GM23338 (cell line): ENCODE measurements around the gene ZDHHC23. TPM values are rescaled to one million over a fixed set of nuclear protein-coding genes. Genes with fewer than 3 reads are reported as not detected.

ENCODE experiments used
- ATAC-seq: fragments of 200-7000 bp; cut with Tn5 transposase; 3 replicates; pipeline ENCODE4 v1.9.1; 2020
- DNase-seq: peaks from one replicate; pipeline ENCODE4 v3.0.0-alpha.2; 2015; ENCODE audit warnings: low spot score
- H2AFZ ChIP-seq: fragments of 200-600 bp; sonication (generic); 2 replicates; pipeline ENCODE4 v1.8.0; 2016; ENCODE audit warnings: antibody characterized with exemption, mild to moderate bottlenecking, moderate library complexity
- H3F3A ChIP-seq: fragments of 200-600 bp; sonication (generic); replicated peaks from 2 replicates; pipeline ENCODE4 v1.8.0; 2017; ENCODE audit warnings: antibody characterized with exemption, mixed run types, low read depth
- H3K27ac ChIP-seq: fragments of 200-600 bp; sonication (generic); 2 replicates; pipeline ENCODE4 v1.6.1; 2016; ENCODE audit warnings: low read depth
- H3K27me3 ChIP-seq: fragments of 200-600 bp; sonication (generic); 2 replicates; pipeline ENCODE4 v1.8.0; 2016; ENCODE audit warnings: mild to moderate bottlenecking, mixed run types, moderate library complexity; ENCODE audit not compliant: insufficient read depth
- H3K36me3 ChIP-seq: fragments of 200-600 bp; sonication (generic); 2 replicates; pipeline ENCODE4 v1.8.0; 2016; ENCODE audit warnings: mild to moderate bottlenecking; ENCODE audit not compliant: insufficient read depth
- H3K4me1 ChIP-seq: fragments of 200-600 bp; sonication (generic); 2 replicates; pipeline ENCODE4 v1.8.0; 2016; ENCODE audit warnings: mild to moderate bottlenecking, moderate library complexity; ENCODE audit not compliant: insufficient read depth
- H3K4me2 ChIP-seq: fragments of 200-600 bp; sonication (generic); 2 replicates; pipeline ENCODE4 v1.7.1; 2017; ENCODE audit warnings: mixed run types
- H3K4me3 ChIP-seq: fragments of 200-600 bp; sonication (generic); 2 replicates; pipeline ENCODE4 v1.6.1; 2016; ENCODE audit warnings: mixed run types
- H3K79me2 ChIP-seq: fragments of 200-600 bp; sonication (generic); replicated peaks from 2 replicates; pipeline ENCODE4 v1.8.0; 2017; ENCODE audit warnings: mild to moderate bottlenecking; ENCODE audit not compliant: insufficient read depth
- H3K9me2 ChIP-seq: fragments of 200-600 bp; sonication (generic); 2 replicates; pipeline ENCODE4 v1.8.0; 2017; ENCODE audit not compliant: insufficient read depth
- H4K20me1 ChIP-seq: fragments of 200-600 bp; sonication (generic); replicated peaks from 2 replicates; pipeline ENCODE4 v1.8.0; 2017; ENCODE audit warnings: mild to moderate bottlenecking; ENCODE audit not compliant: insufficient read depth
- H3K27ac Mint-ChIP-seq: 2 replicates; pipeline ENCODE4 v1.8.0; 2020; ENCODE audit warnings: inconsistent platforms, mild to moderate bottlenecking, moderate library complexity, mixed read lengths
- H3K27me3 Mint-ChIP-seq: 3 replicates; pipeline ENCODE4 v1.8.0; 2022; ENCODE audit warnings: low read depth, mild to moderate bottlenecking, moderate library complexity, mixed read lengths, inconsistent platforms; ENCODE audit not compliant: insufficient read depth, poor library complexity
- H3K36me3 Mint-ChIP-seq: 3 replicates; pipeline ENCODE4 v1.8.0; 2021; ENCODE audit warnings: low read depth, mild to moderate bottlenecking, inconsistent platforms, moderate library complexity, mixed read lengths
- H3K4me1 Mint-ChIP-seq: 3 replicates; pipeline ENCODE4 v1.8.0; 2020; ENCODE audit warnings: mild to moderate bottlenecking, inconsistent platforms, mixed read lengths
- H3K4me3 Mint-ChIP-seq: 3 replicates; pipeline ENCODE4 v1.8.0; 2021; ENCODE audit warnings: moderate library complexity, mild to moderate bottlenecking, inconsistent platforms, mixed read lengths
- H3K9me3 Mint-ChIP-seq: 3 replicates; pipeline ENCODE4 v1.8.0; 2020; ENCODE audit warnings: moderate library complexity, mild to moderate bottlenecking, inconsistent platforms, mixed read lengths
- CREB1 ChIP-seq: fragments of 250-450 bp; sonication (Bioruptor Pico); IDR thresholded peaks from 2 replicates; pipeline ENCODE4 v1.5.0; 2020; ENCODE audit warnings: low read depth, mild to moderate bottlenecking, moderate library complexity
- EZH2phosphoT487 ChIP-seq: fragments of 200-600 bp; sonication (generic); IDR thresholded peaks from one replicate; pipeline ENCODE4 v1.8.1; 2018; ENCODE audit warnings: antibody characterized with exemption; ENCODE audit not compliant: unreplicated experiment
- JUNB ChIP-seq: IDR thresholded peaks from one replicate; pipeline ENCODE4 v1.6.1; 2016; ENCODE audit warnings: antibody characterized with exemption; ENCODE audit not compliant: unreplicated experiment
- NANOG ChIP-seq: IDR thresholded peaks from 2 replicates; pipeline ENCODE4 v1.6.1; 2016; ENCODE audit warnings: antibody characterized with exemption, borderline replicate concordance
- POLR2AphosphoS5 ChIP-seq: IDR thresholded peaks from 2 replicates; pipeline ENCODE4 v1.6.1; 2016; ENCODE audit warnings: antibody characterized with exemption, low read depth
- REST ChIP-seq: IDR thresholded peaks from one replicate; pipeline ENCODE4 v1.6.1; 2018; ENCODE audit warnings: antibody characterized with exemption; ENCODE audit not compliant: unreplicated experiment
- STAT1 ChIP-seq: IDR thresholded peaks from one replicate; pipeline ENCODE4 v1.6.1; 2016; ENCODE audit warnings: antibody characterized with exemption; ENCODE audit not compliant: unreplicated experiment
- ZNF462 ChIP-seq: fragments of 250-450 bp; sonication (Bioruptor Pico); IDR thresholded peaks from 2 replicates; pipeline ENCODE4 v1.5.0; 2020; ENCODE audit warnings: mild to moderate bottlenecking, moderate library complexity
- polyA plus RNA-seq: library from polyadenylated mRNA; unstranded; fragments of >200 nt; fragmentation: Nextera tagmentation; extraction: Ambion mirVana; gene quantifications from 2 replicates; pipeline ENCODE4 v1.2.1, GENCODE V29; 2016
- total RNA-seq: library from RNA; depleted of rRNA; stranded (reverse); fragments of >200 nt; shearing (Covaris generic); gene quantifications from 2 replicates; pipeline ENCODE4 v1.2.3, GENCODE V29; 2014

Gene ZDHHC23
- total and polyA plus RNA-seq, 2 experiments from 2014 or later: 3.5 to 14.5 TPM

DNA sequence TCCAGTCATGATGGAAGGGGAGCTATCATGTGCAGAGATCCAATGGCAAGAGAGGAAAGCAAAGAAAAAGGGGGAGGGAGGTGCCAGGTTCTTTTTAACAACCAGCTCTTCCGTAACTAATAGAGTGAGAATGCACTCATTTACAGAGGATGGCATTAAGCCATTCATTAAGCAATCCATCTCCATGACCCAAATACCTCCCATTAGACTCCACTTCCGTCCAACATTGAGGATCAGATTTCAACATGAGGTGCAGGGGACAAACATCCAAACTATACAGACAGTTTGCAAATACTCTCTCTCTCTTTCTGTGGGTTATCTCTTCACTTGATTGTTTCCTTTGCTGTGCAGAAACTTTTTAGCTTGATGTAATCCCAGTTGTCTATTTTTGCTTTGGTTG is 21.2 kb downstream of the ZDHHC23 start:
- no peaks in the 10 kb centered on the region; the same call in 1 of the 3 replicates for H3K4me1 Mint-ChIP-seq
- no peak for TF ChIP-seq NANOG
- no peak for TF ChIP-seq EZH2phosphoT487
- TF ChIP-seq CREB1: no peak
- no peak for TF ChIP-seq STAT1
- TF ChIP-seq POLR2AphosphoS5: no peak
- no peak for TF ChIP-seq JUNB
- no peak for TF ChIP-seq ZNF462 (CRISPR knock-in tag)
- TF ChIP-seq REST: no peak
- Histone ChIP-seq H3K4me2 (no peak overlapping the region), H3K4me3 (no peak overlapping the region), H3K27ac (no peak overlapping the region), H3K79me2 (no peaks in the 10 kb centered on the region), H3K36me3 (0 out of 2 replicates have a peak, but pooled peaks cover 9% of the 10 kb centered on the region), H3K4me1 (no peaks in the 10 kb centered on the region), H3F3A (no peaks in the 10 kb centered on the region), H3K27me3 (no peaks in the 10 kb centered on the region), H4K20me1 (no peaks in the 10 kb centered on the region), H2AFZ (no peak overlapping the region), H3K9me2 (no peaks in the 10 kb centered on the region)
- peaks cover 22% of the 10 kb centered on the region for H3K9me3 Mint-ChIP-seq
- no peak overlapping the region for H3K4me3 Mint-ChIP-seq
- peaks cover 12% of the 10 kb centered on the region for H3K36me3 Mint-ChIP-seq
- no peak for ATAC-seq
- H3K27me3 Mint-ChIP-seq: peaks cover 1% of the 10 kb centered on the region
- H3K27ac Mint-ChIP-seq: no peak overlapping the region
- DNase-seq: peak; percentile 12
